Osteoblast (primary cell): ENCODE results near the gene GEMIN5. TPM values are rescaled to one million over a fixed set of nuclear protein-coding genes. Genes with fewer than 3 reads are reported as not detected.
A peak's percentile ranks its signal among the peaks of the same experiment; 100 is the strongest.

Experiments
- DNase-seq: peaks from one replicate; pipeline ENCODE4 v3.0.0; 2011; ENCODE audit warnings: low spot score, mixed read lengths; ENCODE audit not compliant: insufficient read length; ENCODE audit errors: missing footprints
- H2AFZ ChIP-seq: 2 replicates; pipeline ENCODE4 v1.6.0; 2011; ENCODE audit warnings: mild to moderate bottlenecking, low read length
- H3K27ac ChIP-seq: 2 replicates; pipeline ENCODE4 v1.5.1; 2011; ENCODE audit warnings: mild to moderate bottlenecking, low read depth, low read length, moderate library complexity
- H3K27me3 ChIP-seq: 2 replicates; pipeline ENCODE4 v1.6.0; 2012; ENCODE audit warnings: mild to moderate bottlenecking, control low read depth, inconsistent platforms, low read length, moderate library complexity; ENCODE audit not compliant: insufficient read depth
- H3K36me3 ChIP-seq: 2 replicates; pipeline ENCODE4 v1.5.1; 2011; ENCODE audit warnings: mild to moderate bottlenecking, low read length, control low read depth, moderate library complexity; ENCODE audit not compliant: insufficient read depth
- H3K4me1 ChIP-seq: 2 replicates; pipeline ENCODE4 v1.5.1; 2011; ENCODE audit warnings: mild to moderate bottlenecking, low read length, control low read depth, moderate library complexity; ENCODE audit not compliant: insufficient read depth
- H3K4me2 ChIP-seq: 2 replicates; pipeline ENCODE4 v1.6.0; 2011; ENCODE audit warnings: mild to moderate bottlenecking, low read length; ENCODE audit not compliant: insufficient read depth
- H3K4me3 ChIP-seq: fragments of 200-600 bp; sonication (generic); 3 replicates; pipeline ENCODE4 v1.5.1; 2012; ENCODE audit warnings: mild to moderate bottlenecking, low read length, inconsistent platforms; ENCODE audit not compliant: insufficient read depth
- H3K79me2 ChIP-seq: 2 replicates; pipeline ENCODE4 v1.6.0; 2012; ENCODE audit warnings: mild to moderate bottlenecking, low read length, control low read depth, inconsistent platforms; ENCODE audit not compliant: insufficient read depth
- H3K9me3 ChIP-seq: 2 replicates; pipeline ENCODE4 v1.5.1; 2011; ENCODE audit warnings: low read depth, low read length, control low read depth
- H4K20me1 ChIP-seq: 2 replicates; pipeline ENCODE4 v1.6.0; 2012; ENCODE audit warnings: mild to moderate bottlenecking, low read length, control low read depth; ENCODE audit not compliant: insufficient read depth
- total RNA-seq: library from RNA; depleted of rRNA; stranded (reverse); fragments of >200 nt; gene quantifications from 2 replicates; pipeline ENCODE4 v1.2.3, GENCODE V29; 2012
- TF ChIP-seq, protein P1 (sequence below): IDR thresholded peaks from 2 replicates; pipeline ENCODE4 v1.5.1; 2011; ENCODE audit warnings: mild to moderate bottlenecking, low read depth, low read length, moderate library complexity; ENCODE audit errors: extremely low read depth

The GEMIN5 gene
- total RNA-seq, 1 donor = 11.6 TPM

DNA sequence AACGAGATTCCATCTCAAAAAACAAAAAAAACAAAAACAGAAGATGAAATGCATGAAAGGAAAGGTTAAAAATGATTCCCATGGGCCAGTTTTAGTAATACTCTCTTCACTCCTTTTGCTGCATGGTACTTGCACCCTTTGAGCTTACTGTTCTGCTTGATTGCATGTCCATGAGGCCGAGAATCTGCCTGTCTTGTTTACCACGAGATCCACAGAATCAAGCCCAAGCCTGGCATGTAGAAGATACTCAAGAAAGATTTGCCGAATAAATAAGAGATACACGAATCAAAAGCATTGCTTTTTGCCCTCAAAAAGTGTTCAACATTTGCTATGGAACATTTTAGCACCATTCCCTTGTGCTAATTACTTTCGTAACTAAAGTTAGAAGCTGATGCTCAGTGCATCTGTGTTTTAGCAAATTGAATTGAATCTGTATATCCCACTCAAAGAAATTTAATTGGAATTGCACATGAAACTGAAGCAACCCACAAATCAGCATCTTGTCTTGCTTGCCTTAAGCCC, 88.7 kb downstream of the GEMIN5 start:
- no peaks in the 10 kb centered on the region for H3K36me3 ChIP-seq
- H3K79me2 ChIP-seq = no peaks in the 10 kb centered on the region
- TF ChIP-seq, protein P1, sequence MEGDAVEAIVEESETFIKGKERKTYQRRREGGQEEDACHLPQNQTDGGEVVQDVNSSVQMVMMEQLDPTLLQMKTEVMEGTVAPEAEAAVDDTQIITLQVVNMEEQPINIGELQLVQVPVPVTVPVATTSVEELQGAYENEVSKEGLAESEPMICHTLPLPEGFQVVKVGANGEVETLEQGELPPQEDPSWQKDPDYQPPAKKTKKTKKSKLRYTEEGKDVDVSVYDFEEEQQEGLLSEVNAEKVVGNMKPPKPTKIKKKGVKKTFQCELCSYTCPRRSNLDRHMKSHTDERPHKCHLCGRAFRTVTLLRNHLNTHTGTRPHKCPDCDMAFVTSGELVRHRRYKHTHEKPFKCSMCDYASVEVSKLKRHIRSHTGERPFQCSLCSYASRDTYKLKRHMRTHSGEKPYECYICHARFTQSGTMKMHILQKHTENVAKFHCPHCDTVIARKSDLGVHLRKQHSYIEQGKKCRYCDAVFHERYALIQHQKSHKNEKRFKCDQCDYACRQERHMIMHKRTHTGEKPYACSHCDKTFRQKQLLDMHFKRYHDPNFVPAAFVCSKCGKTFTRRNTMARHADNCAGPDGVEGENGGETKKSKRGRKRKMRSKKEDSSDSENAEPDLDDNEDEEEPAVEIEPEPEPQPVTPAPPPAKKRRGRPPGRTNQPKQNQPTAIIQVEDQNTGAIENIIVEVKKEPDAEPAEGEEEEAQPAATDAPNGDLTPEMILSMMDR = no peak
- H3K4me3 ChIP-seq = peak overlapping the region; percentile 79
- peaks cover 22% of the 10 kb centered on the region for H3K4me1 ChIP-seq
- H4K20me1 ChIP-seq = no peaks in the 10 kb centered on the region
- H3K27ac ChIP-seq = peak overlapping the region; percentile 76
- H3K27me3 ChIP-seq = no peaks in the 10 kb centered on the region
- H2AFZ ChIP-seq = peak overlapping the region; percentile 88
- no peaks in the 10 kb centered on the region for H3K9me3 ChIP-seq
- H3K4me2 ChIP-seq = peak overlapping the region; percentile 87
- no peak for DNase-seq

DNA sequence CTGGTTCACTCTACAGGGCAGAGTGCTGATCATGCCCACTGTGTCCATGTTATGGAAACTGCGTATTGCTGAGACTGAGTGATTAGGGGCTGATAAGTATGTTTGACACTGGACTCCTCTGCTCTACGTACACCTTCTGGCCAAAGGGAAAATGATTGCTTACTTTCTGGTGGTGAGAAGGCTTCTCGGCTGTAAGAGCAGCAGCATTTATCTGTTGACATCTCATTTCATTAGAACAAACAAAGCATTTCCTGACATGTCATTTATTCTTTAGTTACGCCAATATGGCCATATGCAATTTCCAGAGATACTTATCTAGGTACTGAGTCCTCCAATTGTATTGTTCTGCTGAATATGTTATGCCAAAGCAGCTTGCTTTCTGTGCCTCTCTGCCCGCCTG, 93.2 kb downstream of the GEMIN5 start:
- Histone ChIP-seq H3K4me3 (no peak overlapping the region), H3K27ac (no peak overlapping the region), H3K4me2 (no peak overlapping the region), H3K9me3 (no peaks in the 10 kb centered on the region), H3K27me3 (no peaks in the 10 kb centered on the region), H4K20me1 (peaks cover 2% of the 10 kb centered on the region), H2AFZ (no peak overlapping the region), H3K4me1 (peaks cover 6% of the 10 kb centered on the region), H3K79me2 (no peaks in the 10 kb centered on the region), H3K36me3 (no peaks in the 10 kb centered on the region)
- TF ChIP-seq, protein P1 = no peak
- no peak for DNase-seq

DNA sequence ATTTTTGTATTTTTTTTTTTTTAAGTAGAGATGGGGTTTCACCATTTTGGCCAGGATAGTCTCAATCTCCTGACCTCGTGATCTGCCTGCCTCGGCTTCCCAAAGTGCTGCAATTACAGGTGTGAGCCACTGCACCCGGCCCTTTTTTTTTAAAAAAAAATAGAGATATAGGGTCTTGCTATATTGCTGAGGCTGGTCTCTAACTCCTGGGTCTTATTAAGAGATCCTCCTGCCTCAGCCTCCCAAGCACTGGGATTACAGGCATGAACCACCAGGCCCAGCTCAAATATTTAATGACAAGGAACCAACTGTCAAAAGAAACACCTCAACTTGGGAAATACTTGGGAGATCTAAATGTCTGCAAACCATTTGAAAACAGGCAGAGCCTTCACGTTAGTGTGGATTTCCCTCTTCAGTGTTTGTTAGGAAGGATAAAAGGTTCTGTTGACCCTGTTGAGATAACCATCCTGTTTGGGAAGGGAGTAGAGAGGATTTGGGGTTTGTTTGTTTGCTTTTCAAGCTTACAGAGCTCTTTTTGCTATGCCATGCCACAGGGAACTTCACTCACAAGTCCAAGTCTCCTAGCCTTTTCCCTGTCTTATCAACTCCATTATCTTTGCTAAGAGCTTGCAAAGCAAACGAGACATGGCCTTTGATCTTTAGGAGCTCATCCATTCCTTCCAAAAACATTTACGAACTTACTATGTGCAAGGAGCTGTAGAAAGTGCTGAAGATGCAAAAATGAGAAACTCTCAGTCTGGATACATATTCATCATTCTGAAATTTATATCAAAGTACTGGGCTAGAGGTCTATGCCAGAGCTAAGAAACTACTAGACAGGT, 95.1 kb downstream of the GEMIN5 start:
- TF ChIP-seq, protein P1 = no peak
- Histone ChIP-seq H3K36me3 (peaks cover 3% of the 10 kb centered on the region), H4K20me1 (peaks cover 2% of the 10 kb centered on the region), H3K27me3 (no peaks in the 10 kb centered on the region), H3K4me2 (no peak overlapping the region), H3K79me2 (no peaks in the 10 kb centered on the region), H3K9me3 (no peaks in the 10 kb centered on the region), H3K4me3 (no peak overlapping the region), H3K27ac (no peak overlapping the region), H3K4me1 (no peaks in the 10 kb centered on the region), H2AFZ (no peak overlapping the region)
- DNase-seq = no peak

DNA sequence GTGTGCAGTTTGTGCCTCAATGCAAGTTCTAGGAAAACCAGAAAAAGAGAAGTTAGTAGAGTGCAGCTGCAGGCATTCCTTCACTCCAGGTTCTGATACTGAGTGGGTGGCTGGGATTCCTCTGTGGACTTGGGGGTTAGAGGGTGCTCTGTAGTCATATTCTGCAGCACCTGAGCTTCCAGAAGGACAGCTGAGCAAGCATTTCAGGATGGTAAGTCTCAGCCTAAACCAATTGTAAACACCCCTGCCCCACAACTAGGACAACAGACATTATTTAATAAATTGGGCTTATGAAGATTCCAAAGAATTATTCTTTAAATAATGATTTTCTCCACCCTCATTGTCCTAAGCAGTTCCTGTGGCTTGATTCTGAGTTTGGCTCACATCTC, 96.7 kb downstream of the GEMIN5 start:
- H3K9me3 ChIP-seq = no peaks in the 10 kb centered on the region
- peak; percentile 27 for DNase-seq
- no peaks in the 10 kb centered on the region for H3K79me2 ChIP-seq
- H3K4me3 ChIP-seq = no peak overlapping the region
- H3K27ac ChIP-seq = no peak overlapping the region
- no peaks in the 10 kb centered on the region for H3K4me1 ChIP-seq
- no peaks in the 10 kb centered on the region for H3K27me3 ChIP-seq
- TF ChIP-seq, protein P1 = no peak
- H3K36me3 ChIP-seq = peaks cover 7% of the 10 kb centered on the region
- H2AFZ ChIP-seq = no peak overlapping the region
- H4K20me1 ChIP-seq = peaks cover 2% of the 10 kb centered on the region
- H3K4me2 ChIP-seq = no peak overlapping the region
